Effector CD4-positive, alpha-beta T cell (primary cell): ENCODE measurements around the gene ANXA8L1.
"Not testable (repeated sequence)": the region's sequence is repeated elsewhere in the genome, so short reads cannot be mapped to it uniquely, and the experiment has no call there.

ENCODE experiments used
- DNase-seq: peaks from one replicate; pipeline ENCODE4 v3.0.0-alpha.2; 2020

The ANXA8L1 gene

GRCh38 chr10:46398212-46398886, 22.8 kb downstream of the ANXA8L1 start:
- DNase-seq: not testable (repeated sequence)

GRCh38 chr10:46409556-46409955, 34.0 kb downstream of the ANXA8L1 start:
- DNase-seq: not testable (repeated sequence)

GRCh38 chr10:46411123-46411522, 35.5 kb downstream of the ANXA8L1 start:
- not testable (repeated sequence) for DNase-seq

GRCh38 chr10:46412665-46413064, 37.1 kb downstream of the ANXA8L1 start:
- not testable (repeated sequence) for DNase-seq

- not testable (repeated sequence) for DNase-seq
Observed at GRCh38 chr10:46415291-46415690, 39.7 kb downstream of the ANXA8L1 start.

- DNase-seq: not testable (repeated sequence)
Observed at GRCh38 chr10:46418283-46418682, 42.7 kb downstream of the ANXA8L1 start.

GRCh38 chr10:46419570-46420379, 44.2 kb downstream of the ANXA8L1 start:
- not testable (repeated sequence) for DNase-seq

GRCh38 chr10:46423550-46423949, 48.0 kb downstream of the ANXA8L1 start:
- DNase-seq: not testable (repeated sequence)

GRCh38 chr10:46440942-46441341, 65.4 kb downstream of the ANXA8L1 start:
- not testable (repeated sequence) for DNase-seq
